WTC11 (cell line): ENCODE measurements around the gene TMCO1. TPM values are rescaled to one million over a fixed set of nuclear protein-coding genes. Genes with fewer than 3 reads are reported as not detected.

Experiments used
- ATAC-seq: fragments of 200-7000 bp; cut with Tn5 transposase; 2 replicates; pipeline ENCODE4 v1.10.0; 2021; ENCODE audit warnings: mild to moderate bottlenecking, moderate library complexity
- CTCF ChIA-PET: fragments of 300-600 bp; sonication (Branson Sonifier 250); formaldehyde crosslinking; loops from one replicate; lab custom pipeline; 2021; ENCODE audit warnings: antibody characterized with exemption; lab: Charles Lee
- POLR2A ChIA-PET: fragments of 350-600 bp; sonication (Branson Sonifier 250); formaldehyde crosslinking; loops from one replicate; lab custom pipeline; 2021; ENCODE audit warnings: antibody characterized with exemption; lab: Charles Lee
- DNase-seq: peaks from one replicate; pipeline ENCODE4 v3.0.0; 2021; ENCODE audit warnings: low spot score
- H3K27ac Mint-ChIP-seq: 2 replicates; pipeline ENCODE4 v1.8.0; 2021; ENCODE audit warnings: mixed read lengths
- H3K27me3 Mint-ChIP-seq: 2 replicates; pipeline ENCODE4 v1.8.0; 2021; ENCODE audit warnings: low read depth, mild to moderate bottlenecking, moderate library complexity, mixed read lengths
- H3K36me3 Mint-ChIP-seq: 2 replicates; pipeline ENCODE4 v1.8.0; 2021; ENCODE audit warnings: mixed read lengths
- H3K4me1 Mint-ChIP-seq: 2 replicates; pipeline ENCODE4 v1.8.0; 2022; ENCODE audit warnings: mixed read lengths
- H3K4me3 Mint-ChIP-seq: 2 replicates; pipeline ENCODE4 v1.8.0; 2021; ENCODE audit warnings: mild to moderate bottlenecking, moderate library complexity, mixed read lengths
- H3K9me3 Mint-ChIP-seq: 2 replicates; pipeline ENCODE4 v1.8.0; 2021; ENCODE audit warnings: mixed read lengths
- CREB1 ChIP-seq: sonication (generic); formaldehyde crosslinking; IDR thresholded peaks from 2 replicates; pipeline ENCODE4 v1.8.0; 2023; ENCODE audit warnings: mild to moderate bottlenecking, missing genetic modification reagents
- GRHL2 ChIP-seq: fragments of 250-450 bp; sonication (Bioruptor Pico); IDR thresholded peaks from 2 replicates; pipeline ENCODE4 v1.8.0; 2022; ENCODE audit warnings: mild to moderate bottlenecking, moderate library complexity; ENCODE audit not compliant: insufficient replicate concordance, severe bottlenecking
- NFYB ChIP-seq: sonication (generic); formaldehyde crosslinking; conservative IDR thresholded peaks from 2 replicates; pipeline ENCODE4 v1.8.0; 2022; ENCODE audit warnings: low read depth, missing genetic modification reagents
- NR1H2 ChIP-seq: sonication (generic); formaldehyde crosslinking; IDR thresholded peaks from 2 replicates; pipeline ENCODE4 v1.9.0; 2021; ENCODE audit warnings: mild to moderate bottlenecking, moderate library complexity, missing genetic modification reagents
- OVOL2 ChIP-seq: fragments of 250-450 bp; sonication (Bioruptor Pico); IDR thresholded peaks from 2 replicates; pipeline ENCODE4 v1.9.0; 2021; ENCODE audit warnings: mild to moderate bottlenecking, borderline replicate concordance
- RELA ChIP-seq: sonication (generic); formaldehyde crosslinking; IDR thresholded peaks from 2 replicates; pipeline ENCODE4 v1.8.1; 2022; ENCODE audit warnings: missing genetic modification reagents, mild to moderate bottlenecking, borderline replicate concordance
- TCF7 ChIP-seq: sonication (generic); formaldehyde crosslinking; IDR thresholded peaks from 2 replicates; pipeline ENCODE4 v1.8.0; 2022; ENCODE audit warnings: mild to moderate bottlenecking, low read depth, missing genetic modification reagents, moderate library complexity
- ZNF121 ChIP-seq: sonication (generic); formaldehyde crosslinking; IDR thresholded peaks from 2 replicates; pipeline ENCODE4 v1.8.0; 2023; ENCODE audit warnings: missing genetic modification reagents
- ZNF219 ChIP-seq: sonication (generic); formaldehyde crosslinking; IDR thresholded peaks from 2 replicates; pipeline ENCODE4 v1.8.0; 2023; ENCODE audit warnings: missing genetic modification reagents, mild to moderate bottlenecking, borderline replicate concordance
- ZNF317 ChIP-seq: sonication (generic); formaldehyde crosslinking; IDR thresholded peaks from 2 replicates; pipeline ENCODE4 v1.8.1; 2023; ENCODE audit warnings: low read depth, mild to moderate bottlenecking, moderate library complexity, missing genetic modification reagents, borderline replicate concordance
- total RNA-seq: library from RNA; stranded (reverse); gene quantifications from 3 replicates; pipeline ENCODE4 v1.2.3, GENCODE V29; 2021
- TF ChIP-seq, protein P1 (sequence below): fragments of 250-450 bp; sonication (Bioruptor Pico); IDR thresholded peaks from 2 replicates; pipeline ENCODE4 v1.9.0; 2021; ENCODE audit warnings: mild to moderate bottlenecking
- TF ChIP-seq, protein P2 (sequence below): sonication (generic); formaldehyde crosslinking; IDR thresholded peaks from 2 replicates; pipeline ENCODE4 v1.8.1; 2022; ENCODE audit warnings: low read depth, mild to moderate bottlenecking, moderate library complexity, missing genetic modification reagents, borderline replicate concordance
- TF ChIP-seq, protein P3 (sequence below): sonication (generic); formaldehyde crosslinking; IDR thresholded peaks from 2 replicates; pipeline ENCODE4 v1.8.1; 2023; ENCODE audit warnings: mild to moderate bottlenecking, moderate library complexity, missing genetic modification reagents
- TF ChIP-seq, protein P4 (sequence below): fragments of 250-450 bp; sonication (Bioruptor Pico); IDR thresholded peaks from 2 replicates; pipeline ENCODE4 v1.8.0; 2021; ENCODE audit warnings: mild to moderate bottlenecking
- TF ChIP-seq, protein P5 (sequence below): fragments of 250-450 bp; sonication (Bioruptor Pico); conservative IDR thresholded peaks from 2 replicates; pipeline ENCODE4 v1.9.0; 2021; ENCODE audit warnings: mild to moderate bottlenecking
- TF ChIP-seq, protein P6 (sequence below): fragments of 250-450 bp; sonication (Bioruptor Pico); IDR thresholded peaks from 2 replicates; pipeline ENCODE4 v1.9.0; 2021; ENCODE audit warnings: moderate library complexity, mild to moderate bottlenecking, inconsistent platforms, borderline replicate concordance
- TF ChIP-seq, protein P7 (sequence below): sonication (generic); formaldehyde crosslinking; IDR thresholded peaks from 2 replicates; pipeline ENCODE4 v1.8.1; 2023; ENCODE audit warnings: mild to moderate bottlenecking, missing genetic modification reagents, moderate library complexity
- TF ChIP-seq, protein P8 (sequence below): sonication (generic); formaldehyde crosslinking; IDR thresholded peaks from 2 replicates; pipeline ENCODE4 v1.8.1; 2022; ENCODE audit warnings: mild to moderate bottlenecking, missing genetic modification reagents, moderate library complexity, borderline replicate concordance
- TF ChIP-seq, protein P9 (sequence below): sonication (generic); formaldehyde crosslinking; IDR thresholded peaks from 2 replicates; pipeline ENCODE4 v1.8.1; 2022; ENCODE audit warnings: missing genetic modification reagents, borderline replicate concordance

Gene TMCO1
- total RNA-seq, 1 experiment from 2014 or later = 52.8 TPM

DNA sequence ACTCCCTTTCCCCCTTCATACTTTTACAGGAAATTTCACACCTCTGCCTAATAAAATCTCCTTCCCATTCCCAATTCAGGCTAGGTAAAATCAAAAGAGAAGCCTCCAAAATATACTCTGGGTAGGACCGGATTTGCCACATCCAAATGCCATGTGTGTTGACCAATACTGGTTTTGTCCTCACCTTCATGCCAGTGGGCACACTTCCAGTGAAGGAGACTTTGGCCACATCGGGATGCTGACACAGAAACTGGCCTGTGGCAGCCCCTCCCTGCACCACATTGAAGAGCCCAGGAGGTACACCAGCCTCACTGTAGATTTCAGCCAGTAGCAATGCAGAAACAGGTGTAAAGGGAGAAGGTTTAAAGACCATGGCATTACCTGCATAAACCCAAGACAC, 88.4 kb downstream of the TMCO1 start:
- TF ChIP-seq OVOL2 (CRISPR knock-in tag) (no peak), ZNF219 (CRISPR knock-in tag) (no peak), ZNF121 (CRISPR knock-in tag) (no peak), ZNF317 (CRISPR knock-in tag) (no peak), NFYB (CRISPR knock-in tag) (no peak), GRHL2 (CRISPR knock-in tag) (no peak), RELA (CRISPR knock-in tag) (no peak)
- TF ChIP-seq, protein P1, sequence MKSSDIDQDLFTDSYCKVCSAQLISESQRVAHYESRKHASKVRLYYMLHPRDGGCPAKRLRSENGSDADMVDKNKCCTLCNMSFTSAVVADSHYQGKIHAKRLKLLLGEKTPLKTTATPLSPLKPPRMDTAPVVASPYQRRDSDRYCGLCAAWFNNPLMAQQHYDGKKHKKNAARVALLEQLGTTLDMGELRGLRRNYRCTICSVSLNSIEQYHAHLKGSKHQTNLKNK (CRISPR knock-in tag) = no peak
- TF ChIP-seq, protein P2, sequence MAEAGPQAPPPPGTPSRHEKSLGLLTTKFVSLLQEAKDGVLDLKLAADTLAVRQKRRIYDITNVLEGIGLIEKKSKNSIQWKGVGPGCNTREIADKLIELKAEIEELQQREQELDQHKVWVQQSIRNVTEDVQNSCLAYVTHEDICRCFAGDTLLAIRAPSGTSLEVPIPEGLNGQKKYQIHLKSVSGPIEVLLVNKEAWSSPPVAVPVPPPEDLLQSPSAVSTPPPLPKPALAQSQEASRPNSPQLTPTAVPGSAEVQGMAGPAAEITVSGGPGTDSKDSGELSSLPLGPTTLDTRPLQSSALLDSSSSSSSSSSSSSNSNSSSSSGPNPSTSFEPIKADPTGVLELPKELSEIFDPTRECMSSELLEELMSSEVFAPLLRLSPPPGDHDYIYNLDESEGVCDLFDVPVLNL (CRISPR knock-in tag) = no peak
- TF ChIP-seq, protein P3, sequence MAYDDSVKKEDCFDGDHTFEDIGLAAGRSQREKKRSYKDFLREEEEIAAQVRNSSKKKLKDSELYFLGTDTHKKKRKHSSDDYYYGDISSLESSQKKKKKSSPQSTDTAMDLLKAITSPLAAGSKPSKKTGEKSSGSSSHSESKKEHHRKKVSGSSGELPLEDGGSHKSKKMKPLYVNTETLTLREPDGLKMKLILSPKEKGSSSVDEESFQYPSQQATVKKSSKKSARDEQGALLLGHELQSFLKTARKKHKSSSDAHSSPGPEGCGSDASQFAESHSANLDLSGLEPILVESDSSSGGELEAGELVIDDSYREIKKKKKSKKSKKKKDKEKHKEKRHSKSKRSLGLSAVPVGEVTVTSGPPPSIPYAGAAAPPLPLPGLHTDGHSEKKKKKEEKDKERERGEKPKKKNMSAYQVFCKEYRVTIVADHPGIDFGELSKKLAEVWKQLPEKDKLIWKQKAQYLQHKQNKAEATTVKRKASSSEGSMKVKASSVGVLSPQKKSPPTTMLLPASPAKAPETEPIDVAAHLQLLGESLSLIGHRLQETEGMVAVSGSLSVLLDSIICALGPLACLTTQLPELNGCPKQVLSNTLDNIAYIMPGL (CRISPR knock-in tag) = no peak
- TF ChIP-seq, protein P4, sequence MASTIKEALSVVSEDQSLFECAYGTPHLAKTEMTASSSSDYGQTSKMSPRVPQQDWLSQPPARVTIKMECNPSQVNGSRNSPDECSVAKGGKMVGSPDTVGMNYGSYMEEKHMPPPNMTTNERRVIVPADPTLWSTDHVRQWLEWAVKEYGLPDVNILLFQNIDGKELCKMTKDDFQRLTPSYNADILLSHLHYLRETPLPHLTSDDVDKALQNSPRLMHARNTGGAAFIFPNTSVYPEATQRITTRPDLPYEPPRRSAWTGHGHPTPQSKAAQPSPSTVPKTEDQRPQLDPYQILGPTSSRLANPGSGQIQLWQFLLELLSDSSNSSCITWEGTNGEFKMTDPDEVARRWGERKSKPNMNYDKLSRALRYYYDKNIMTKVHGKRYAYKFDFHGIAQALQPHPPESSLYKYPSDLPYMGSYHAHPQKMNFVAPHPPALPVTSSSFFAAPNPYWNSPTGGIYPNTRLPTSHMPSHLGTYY (CRISPR knock-in tag) = no peak
- TF ChIP-seq, protein P5, sequence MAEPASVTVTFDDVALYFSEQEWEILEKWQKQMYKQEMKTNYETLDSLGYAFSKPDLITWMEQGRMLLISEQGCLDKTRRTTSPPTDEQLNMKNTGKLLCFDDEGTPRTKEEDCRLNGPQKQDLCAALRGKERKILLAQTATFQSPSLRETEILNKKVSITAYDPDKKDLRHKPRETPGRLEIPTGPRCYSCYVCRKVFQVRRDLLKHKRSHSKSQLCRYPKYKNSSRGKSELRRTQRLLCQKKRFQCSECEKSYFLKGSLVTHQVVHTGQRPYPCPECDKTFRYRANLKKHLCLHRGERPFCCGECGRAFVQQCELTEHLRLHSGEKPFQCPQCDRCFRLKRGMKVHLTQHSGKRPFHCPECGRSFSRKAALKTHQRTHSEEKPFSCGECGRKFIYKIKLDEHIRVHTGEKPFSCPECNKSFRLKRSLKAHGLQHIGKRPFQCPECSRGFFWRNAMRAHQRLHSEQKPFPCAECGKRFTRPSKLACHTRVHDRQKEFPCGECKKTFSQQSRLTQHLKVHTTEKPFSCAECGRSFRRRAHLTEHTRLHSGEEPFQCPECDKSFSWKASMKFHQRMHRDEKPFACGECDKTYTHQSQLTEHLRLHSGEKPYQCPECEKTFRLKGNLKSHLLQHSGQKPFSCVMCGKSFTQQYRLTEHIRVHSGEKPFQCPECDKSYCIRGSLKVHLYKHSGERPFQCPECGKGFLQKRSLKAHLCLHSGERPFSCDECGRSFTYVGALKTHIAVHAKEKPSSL = no peak
- TF ChIP-seq, protein P6, sequence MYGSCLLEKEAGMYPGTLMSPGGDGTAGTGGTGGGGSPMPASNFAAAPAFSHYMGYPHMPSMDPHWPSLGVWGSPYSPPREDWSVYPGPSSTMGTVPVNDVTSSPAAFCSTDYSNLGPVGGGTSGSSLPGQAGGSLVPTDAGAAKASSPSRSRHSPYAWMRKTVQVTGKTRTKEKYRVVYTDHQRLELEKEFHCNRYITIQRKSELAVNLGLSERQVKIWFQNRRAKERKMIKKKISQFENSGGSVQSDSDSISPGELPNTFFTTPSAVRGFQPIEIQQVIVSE (CRISPR knock-in tag) = no peak
- no peak for ATAC-seq

DNA sequence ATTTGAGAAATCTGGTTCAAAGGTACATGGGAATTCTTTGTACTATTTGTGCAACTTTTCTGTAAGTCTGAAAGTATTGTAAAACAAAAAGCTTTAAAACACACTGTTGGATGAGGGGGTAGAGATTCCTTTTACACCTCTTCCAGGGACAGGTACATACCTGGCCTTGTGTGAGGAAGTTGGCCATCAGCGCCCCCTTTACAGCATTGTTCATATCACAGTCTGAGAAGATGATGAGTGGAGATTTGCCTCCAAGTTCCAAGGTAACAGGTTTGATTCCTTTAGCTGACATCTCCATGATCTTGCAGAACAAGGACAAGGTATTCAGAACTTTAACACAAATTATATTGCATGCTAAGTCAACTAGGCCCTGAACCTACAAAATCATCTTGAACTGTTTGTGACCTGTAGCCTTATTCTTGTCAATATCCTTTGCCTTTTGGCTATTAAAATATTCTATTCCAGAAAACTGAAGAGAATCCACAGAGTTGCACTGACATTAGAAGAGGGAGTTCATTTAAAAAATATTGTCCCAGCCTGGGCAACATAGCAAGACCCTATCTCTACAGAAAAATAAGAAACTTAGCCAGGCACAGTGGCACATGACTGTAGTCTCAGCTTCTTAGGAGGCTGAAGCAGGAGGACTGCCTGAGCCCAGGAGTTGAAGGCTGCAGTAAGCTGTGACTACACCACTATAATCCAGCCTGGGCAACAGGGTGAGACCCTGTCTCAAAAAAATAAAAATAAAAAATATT, 89.2 kb downstream of the TMCO1 start:
- ChIA-PET CTCF (interaction anchor here (0.6 to 1.5 kb wide), 2 partner anchors 77 to 1612 kb away, joined by 4 to 5 read pairs; no protein-coding TSS in a partner anchor), POLR2A (no interaction called here)
- peak; percentile 18 for DNase-seq
- Mint-ChIP-seq H3K4me1 (no peaks in the 10 kb centered on the region), H3K27me3 (no peaks in the 10 kb centered on the region), H3K9me3 (peaks cover 9% of the 10 kb centered on the region; the same call in 1 of the 2 replicates), H3K36me3 (peaks cover 62% of the 10 kb centered on the region), H3K4me3 (no peak overlapping the region), H3K27ac (no peak overlapping the region)
- ATAC-seq = peak; percentile 69
- TF ChIP-seq CREB1 (no peak), TCF7 (CRISPR knock-in tag) (no peak), NR1H2 (no peak), GRHL2 (CRISPR knock-in tag) (no peak)
- TF ChIP-seq, protein P7, sequence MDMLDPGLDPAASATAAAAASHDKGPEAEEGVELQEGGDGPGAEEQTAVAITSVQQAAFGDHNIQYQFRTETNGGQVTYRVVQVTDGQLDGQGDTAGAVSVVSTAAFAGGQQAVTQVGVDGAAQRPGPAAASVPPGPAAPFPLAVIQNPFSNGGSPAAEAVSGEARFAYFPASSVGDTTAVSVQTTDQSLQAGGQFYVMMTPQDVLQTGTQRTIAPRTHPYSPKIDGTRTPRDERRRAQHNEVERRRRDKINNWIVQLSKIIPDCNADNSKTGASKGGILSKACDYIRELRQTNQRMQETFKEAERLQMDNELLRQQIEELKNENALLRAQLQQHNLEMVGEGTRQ = no peak
- TF ChIP-seq, protein P1 (CRISPR knock-in tag) = no peak
- TF ChIP-seq, protein P8, sequence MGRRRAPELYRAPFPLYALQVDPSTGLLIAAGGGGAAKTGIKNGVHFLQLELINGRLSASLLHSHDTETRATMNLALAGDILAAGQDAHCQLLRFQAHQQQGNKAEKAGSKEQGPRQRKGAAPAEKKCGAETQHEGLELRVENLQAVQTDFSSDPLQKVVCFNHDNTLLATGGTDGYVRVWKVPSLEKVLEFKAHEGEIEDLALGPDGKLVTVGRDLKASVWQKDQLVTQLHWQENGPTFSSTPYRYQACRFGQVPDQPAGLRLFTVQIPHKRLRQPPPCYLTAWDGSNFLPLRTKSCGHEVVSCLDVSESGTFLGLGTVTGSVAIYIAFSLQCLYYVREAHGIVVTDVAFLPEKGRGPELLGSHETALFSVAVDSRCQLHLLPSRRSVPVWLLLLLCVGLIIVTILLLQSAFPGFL (CRISPR knock-in tag) = no peak
- TF ChIP-seq, protein P9, sequence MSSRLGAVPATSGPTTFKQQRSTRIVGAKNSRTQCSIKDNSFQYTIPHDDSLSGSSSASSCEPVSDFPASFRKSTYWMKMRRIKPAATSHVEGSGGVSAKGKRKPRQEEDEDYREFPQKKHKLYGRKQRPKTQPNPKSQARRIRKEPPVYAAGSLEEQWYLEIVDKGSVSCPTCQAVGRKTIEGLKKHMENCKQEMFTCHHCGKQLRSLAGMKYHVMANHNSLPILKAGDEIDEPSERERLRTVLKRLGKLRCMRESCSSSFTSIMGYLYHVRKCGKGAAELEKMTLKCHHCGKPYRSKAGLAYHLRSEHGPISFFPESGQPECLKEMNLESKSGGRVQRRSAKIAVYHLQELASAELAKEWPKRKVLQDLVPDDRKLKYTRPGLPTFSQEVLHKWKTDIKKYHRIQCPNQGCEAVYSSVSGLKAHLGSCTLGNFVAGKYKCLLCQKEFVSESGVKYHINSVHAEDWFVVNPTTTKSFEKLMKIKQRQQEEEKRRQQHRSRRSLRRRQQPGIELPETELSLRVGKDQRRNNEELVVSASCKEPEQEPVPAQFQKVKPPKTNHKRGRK (CRISPR knock-in tag) = no peak

More for the DNA sequence above, 88.4 kb downstream of the TMCO1 start:
- H3K4me1 Mint-ChIP-seq = no peaks in the 10 kb centered on the region
- peaks cover 9% of the 10 kb centered on the region; the same call in 1 of the 2 replicates for H3K9me3 Mint-ChIP-seq
- POLR2A ChIA-PET = no interaction called here
- no peak for DNase-seq
- CTCF ChIA-PET = no interaction called here
- H3K36me3 Mint-ChIP-seq = peaks cover 60% of the 10 kb centered on the region
- no peaks in the 10 kb centered on the region for H3K27me3 Mint-ChIP-seq
- H3K4me3 Mint-ChIP-seq = no peak overlapping the region
- no peak overlapping the region for H3K27ac Mint-ChIP-seq
